Purkinje cell (primary cell): Measurements from ENCODE around the gene BATF. TPM values are rescaled to one million over a fixed set of nuclear protein-coding genes. Genes with fewer than 3 reads are reported as not detected.

Experiments used
- polyA plus RNA-seq: library from polyadenylated mRNA; unstranded; fragments of >200 nt; fragmentation: Nextera tagmentation; gene quantifications from 2 replicates; pipeline ENCODE4 v1.2.1, GENCODE V29; 2014

The BATF gene, protein sequence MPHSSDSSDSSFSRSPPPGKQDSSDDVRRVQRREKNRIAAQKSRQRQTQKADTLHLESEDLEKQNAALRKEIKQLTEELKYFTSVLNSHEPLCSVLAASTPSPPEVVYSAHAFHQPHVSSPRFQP
- not detected in 2 replicates for polyA plus RNA-seq

DNA sequence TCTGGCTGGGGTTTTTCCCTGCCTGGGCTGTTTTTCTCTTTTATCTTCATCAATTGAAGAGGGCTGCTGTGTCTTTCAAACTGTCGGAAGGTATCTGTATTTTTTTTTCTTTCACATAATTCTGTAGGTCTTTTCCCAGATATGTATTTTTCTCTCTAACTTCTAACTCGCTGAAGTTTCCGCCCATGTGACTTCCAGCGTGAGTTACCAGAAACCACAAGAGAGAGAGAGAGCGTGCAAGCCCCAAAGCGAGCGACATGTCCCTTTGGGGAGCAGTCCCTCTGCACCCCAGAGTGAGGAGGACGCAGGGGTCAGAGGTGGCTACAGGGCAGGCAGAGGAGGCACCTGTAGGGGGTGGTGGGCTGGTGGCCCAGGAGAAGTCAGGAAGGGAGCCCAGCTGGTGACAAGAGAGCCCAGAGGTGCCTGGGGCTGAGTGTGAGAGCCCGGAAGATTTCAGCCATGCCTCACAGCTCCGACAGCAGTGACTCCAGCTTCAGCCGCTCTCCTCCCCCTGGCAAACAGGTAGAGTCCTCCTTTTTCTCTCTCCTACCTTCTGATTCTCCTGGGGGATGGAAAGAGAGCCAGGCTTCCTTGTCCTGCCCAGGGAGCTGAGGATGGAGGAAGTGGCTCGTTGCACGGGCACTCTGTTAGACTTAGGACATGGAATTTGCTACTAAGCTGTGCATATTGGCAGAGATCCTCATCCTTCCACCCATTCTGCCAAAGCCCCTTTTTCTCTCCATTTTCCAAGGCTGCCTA is at the start of gene BATF:
Gene BATF, plus strand, starts transcription at position 246 of the 759 bp plus-strand sequence. Its CDS starts 214 bp downstream, at position 460.

DNA sequence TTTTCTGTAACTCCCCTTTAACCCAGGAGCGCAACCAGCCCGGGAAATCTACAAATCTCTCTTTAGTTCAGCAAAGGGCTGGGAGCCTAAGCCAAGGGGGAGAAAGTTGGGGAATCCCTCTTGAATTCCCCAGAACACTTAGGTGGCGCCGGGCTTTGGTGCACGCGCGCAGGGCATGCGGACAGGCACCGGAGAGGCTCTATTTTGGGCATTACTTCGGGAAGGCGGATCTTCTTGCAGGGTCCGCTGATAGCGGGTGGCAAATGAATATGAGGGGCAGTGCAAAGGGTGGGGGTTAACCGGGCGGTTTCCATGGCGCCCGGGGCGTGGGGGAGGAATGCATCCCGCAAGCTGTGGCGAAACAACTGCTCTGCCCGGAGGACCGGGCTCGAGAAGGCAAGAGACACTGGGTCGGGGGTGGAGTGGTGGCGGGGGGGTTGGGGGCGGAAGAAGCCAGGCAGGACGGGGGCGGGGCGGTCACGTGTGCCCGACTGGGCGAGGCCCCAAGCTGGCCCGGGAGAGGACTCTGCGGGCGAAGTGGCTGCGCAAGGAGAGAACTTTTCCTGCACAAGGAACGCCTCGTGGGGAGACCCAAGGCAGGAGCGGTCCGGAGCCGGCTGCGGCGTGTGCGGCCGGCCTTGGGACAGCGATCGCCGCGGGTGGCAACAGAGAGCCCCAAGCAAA is 56.0 kb downstream of the BATF start, which contains the start of gene FLVCR2:
Gene FLVCR2, plus strand, starts transcription at position 519 of the 684 bp plus-strand sequence. CDS start 353 bp downstream, outside the sequence.

Other genes with a start within 250 kb of the BATF start
- gene FOS, start 243.6 kb upstream of the BATF start, polyA plus RNA-seq = 2.2 and 6.0 TPM in 2 replicates
- 0.82 and 1.3 TPM in 2 replicates for gene JDP2, start 94.4 kb upstream of the BATF start, polyA plus RNA-seq
- not detected in 2 replicates for gene FLVCR2, start 56.2 kb downstream of the BATF start, polyA plus RNA-seq
- 320 and 437 TPM in 2 replicates for gene ERG28, start 138.4 kb downstream of the BATF start, polyA plus RNA-seq
- gene TTLL5, start 138.8 kb downstream of the BATF start, polyA plus RNA-seq = 92.2 and 119 TPM in 2 replicates